HG02588 (cell line): ENCODE data around the gene FMNL3.
A peak's percentile ranks its signal among the peaks of the same experiment; 100 is the strongest.
"Not testable (repeated sequence)": the region's sequence is repeated elsewhere in the genome, so short reads cannot be mapped to it uniquely, and the experiment has no call there.

Experiments used
- ATAC-seq: cut with Tn5 transposase; IDR thresholded peaks from one replicate; pipeline ENCODE4 v1.9.1; 2021; ENCODE audit warnings: mild to moderate bottlenecking, moderate library complexity; ENCODE audit not compliant: unreplicated experiment

Gene FMNL3

DNA sequence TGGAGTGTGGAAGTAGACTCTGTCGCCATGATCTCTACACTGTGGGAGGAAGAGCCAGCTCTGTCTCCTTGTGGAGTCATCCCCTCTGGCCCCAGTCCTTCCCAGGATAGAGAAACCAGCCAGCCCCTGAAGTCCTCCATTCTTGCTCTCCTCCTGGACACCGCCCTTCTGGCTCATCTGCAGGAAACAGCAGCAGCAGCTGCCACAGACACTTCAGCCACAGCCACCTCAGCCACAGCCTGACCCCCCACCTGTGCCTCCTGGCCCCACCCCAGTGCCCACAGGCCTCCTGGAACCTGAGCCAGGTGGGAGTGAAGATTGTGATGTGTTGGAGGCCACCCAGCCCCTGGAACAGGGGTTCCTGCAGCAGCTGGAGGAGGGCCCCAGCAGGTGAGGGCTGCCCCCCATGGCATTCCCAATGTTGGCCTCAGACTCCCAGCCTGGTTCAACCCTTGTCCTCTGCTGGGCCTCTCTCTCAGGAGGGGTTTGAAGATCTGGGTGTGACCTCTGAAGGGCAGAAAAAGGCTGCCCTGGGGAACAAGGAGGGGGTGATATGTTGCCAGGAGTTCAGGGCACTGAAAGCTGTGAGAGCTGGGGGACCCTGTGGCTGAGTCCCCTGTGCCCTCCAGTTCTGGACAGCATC is 73.4 kb downstream of the FMNL3 start:
- no peak for ATAC-seq

DNA sequence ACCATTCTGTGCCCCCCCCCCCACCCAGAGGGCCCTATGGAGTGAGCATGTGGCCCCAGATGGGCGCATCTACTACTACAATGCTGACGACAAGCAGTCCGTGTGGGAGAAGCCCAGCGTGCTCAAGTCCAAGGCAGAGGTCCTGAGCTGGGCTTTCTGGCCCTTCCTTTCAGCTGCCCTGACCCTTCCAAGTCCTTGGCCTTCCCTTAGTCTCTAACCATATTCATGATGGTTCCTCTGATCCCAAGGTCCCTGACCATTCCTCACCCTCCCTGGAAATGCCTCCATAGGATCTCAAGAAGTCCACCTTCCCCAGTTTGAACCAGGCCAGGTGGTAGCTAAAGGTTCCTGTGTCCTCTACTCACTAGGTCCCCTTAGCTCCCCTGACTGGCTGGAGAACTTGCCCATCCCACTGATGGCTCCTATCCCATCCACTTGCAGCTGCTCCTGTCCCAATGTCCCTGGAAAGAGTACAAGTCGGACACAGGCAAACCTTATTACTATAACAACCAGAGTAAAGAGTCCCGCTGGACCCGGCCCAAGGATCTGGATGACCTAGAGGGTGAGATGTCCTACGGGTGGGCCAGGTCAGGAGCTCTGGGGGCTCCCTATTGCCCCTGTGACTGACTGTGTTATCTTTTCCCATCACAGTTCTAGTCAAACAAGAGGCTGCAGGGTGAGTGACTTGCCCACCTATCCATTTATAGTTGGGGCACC is 74.1 kb downstream of the FMNL3 start:
- no peak for ATAC-seq

DNA sequence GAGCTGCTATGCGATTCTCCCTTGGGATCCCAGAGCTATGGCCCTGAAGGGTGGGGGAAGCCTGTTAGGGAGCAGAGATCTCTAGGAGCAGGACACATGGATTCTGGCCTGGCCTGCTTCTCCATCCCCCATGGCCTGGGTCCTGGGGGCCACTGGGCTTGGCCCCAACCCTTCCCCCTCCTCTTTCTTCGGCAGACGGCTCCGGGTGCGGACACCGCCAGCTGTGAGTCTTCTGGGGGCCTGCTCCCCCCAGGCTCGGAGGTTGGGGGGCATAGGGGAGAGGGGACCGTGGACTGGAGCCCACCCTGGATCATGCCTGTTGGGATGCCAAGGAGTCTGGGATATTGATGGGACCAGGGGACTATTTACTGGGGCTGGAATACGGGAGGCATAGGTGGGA is 74.8 kb downstream of the FMNL3 start:
- no peak for ATAC-seq

DNA sequence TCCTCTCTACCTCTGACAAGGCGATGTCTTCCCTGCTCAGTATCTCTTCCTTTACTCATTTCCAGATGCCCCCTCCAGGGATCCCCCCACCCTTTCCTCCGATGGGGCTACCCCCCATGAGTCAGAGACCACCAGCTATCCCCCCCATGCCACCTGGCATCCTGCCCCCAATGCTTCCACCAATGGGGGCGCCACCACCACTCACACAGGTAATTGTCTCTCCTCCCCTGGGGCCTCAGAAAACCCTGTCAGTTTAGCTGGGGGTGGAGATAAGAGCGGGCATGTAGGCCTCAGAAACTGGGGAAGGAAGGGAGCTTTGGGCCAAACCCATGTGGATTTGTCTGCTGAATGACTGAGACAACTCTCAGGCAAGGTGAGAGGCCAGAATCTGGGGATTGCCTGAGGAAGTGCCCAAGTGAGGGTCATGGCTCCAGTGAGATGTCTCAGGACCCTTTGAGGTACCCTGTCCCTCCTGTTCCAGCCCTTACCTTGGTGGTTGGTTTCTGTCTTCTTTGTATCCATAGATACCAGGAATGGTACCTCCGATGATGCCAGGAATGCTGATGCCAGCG is 75.8 kb downstream of the FMNL3 start:
- no peak for ATAC-seq

DNA sequence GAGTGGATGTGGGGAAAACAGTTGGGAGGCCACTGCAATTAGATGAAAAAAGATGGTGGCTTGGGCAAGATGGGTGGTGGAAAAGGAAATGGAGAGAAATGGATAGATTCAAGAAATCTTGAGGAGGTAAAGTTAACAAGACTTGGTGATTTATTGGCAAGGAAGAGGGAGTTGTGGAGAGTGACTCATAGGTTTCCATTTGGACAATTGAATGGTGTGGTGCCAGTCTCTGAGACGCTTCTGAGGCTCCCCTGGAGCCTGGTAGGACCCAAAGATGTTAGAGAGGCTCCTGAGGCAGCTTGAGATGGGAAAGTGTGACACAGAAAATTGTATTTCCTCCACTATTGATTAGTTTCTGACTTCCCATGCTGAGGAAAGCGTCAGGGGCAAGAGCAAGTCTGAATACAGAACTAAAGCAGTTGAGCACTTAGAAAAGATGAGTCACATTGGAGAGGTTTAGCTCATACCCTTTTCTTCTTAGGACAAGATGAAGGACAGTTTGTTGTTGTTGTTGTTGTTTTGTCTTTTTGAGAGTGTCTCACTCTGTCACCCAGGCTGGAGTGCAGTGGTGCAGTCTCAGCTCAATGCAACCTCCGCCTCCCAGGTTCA is 79.3 kb downstream of the FMNL3 start:
- ATAC-seq, result no peak

DNA sequence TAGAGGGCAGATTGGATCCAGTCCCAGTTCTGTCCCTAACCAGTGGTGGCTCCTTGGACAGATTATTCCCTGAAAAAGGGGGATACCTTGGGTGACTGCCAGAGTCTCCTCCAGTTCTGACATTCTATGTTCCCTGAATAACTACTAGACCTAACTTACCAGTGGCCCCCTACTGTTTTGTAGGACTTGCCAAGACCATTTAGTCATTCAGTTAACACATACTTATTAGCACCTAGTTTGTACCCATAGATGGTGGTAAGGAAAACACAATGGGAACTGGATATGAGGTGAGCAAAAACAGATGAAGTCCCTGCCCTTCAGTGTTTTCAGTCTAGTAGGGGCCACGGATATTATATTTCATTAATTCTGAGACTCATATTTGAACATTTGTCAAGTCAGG is 80.4 kb downstream of the FMNL3 start:
- no peak for ATAC-seq

DNA sequence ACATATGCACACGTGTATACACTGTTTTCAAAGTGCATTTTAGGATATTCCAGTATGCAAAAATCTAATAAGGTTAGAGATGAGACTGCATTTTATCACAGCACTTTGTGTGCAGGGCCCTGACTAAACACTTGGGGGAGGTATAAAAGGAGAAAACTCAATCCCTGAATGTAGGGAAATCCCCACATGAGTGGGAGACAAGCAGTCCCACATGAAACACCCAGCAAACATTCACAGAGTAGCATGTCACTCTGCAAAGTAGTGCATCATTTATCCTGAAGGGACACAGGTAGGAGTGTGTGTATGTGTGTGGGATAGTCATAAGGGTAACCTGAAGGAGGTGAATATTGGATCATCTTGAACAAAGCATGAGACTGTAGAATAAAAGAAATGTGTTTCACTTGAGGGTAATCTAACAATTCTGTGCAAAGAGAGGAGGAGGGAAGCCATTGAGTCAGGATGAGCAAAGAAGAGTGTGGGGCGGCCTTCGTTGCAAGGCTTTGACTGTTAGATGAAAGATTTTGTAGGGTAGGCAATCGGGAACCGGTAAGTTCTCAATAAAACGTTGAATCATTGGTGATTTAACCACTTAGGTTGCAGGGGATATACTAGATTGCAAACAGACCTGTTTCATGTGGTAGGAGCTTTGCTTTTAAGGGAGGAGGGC is 80.9 kb downstream of the FMNL3 start:
- no peak for ATAC-seq

DNA sequence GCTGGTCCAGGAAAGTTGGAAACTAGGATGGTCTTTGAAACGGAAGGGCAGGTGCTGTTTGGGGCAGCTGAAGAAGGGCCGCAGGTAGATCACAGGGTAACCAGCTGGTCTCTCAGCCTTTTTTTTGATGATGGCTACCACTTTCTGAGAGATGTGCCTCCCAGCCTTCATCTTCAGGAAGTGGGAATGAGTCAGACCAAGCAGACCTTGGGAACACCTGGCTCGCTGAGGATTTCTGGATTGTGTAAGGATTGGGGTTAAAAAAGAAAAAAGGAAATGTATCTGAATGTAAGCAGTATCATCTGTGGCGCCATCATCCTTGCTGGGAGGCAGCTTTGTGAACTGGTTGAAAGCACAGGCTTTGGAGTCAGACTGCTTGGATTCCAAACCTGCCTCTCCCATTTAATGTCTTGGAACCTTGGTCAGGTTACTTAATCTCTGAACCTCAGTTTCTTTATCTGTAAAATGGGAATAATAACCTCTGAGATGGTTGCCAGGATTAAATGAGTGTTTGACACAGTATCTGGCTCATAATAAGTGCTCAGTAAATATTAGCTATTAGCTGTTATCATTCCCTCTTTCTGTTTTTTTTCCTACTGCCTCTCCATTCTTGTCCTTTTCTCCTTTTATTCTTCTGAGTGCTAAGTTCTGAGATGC is 82.2 kb downstream of the FMNL3 start:
- ATAC-seq, result no peak

DNA sequence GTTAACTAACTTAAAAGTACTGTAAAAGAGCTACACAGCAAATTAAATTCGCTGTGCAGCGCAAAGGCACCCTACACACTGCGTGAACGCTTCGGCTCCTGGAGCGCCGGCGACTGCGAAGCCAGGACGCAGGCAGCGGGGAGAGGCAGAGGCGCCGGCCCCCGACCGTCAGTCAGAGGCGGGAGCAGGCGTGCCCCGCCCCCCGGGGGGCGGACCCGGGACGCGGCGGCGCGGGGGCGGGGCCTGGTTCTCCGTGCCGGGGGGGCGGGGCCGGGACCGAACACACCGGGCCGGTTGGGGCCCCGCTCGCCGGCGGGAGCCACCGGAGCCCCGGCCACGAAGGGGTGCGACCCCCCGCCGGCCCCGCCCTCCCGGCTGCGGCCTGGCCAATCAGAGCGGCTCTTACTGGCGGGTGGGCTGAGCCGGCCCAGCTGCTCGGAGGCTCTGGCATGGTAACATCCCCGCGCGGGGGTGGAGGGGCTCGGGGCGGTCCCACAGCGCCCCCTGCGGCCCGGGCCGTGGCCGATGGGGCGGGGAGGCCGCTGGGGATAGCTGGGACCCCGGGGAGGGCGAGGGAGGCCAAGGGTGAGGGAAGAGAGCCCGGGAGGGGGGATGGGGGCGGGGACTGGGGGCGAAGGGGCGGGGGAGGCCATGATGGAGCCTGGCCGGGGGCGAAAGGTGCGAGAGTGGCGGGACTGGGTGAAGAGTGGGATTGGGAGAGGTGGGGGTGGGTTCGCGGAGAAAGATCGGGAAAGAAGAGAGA is 83.9 kb downstream of the FMNL3 start, which contains the start of gene PRPF40B:
Gene PRPF40B (plus strand): TSS at position 420 of the 763 bp plus-strand sequence. CDS start 30 bp downstream, at position 450.
- ATAC-seq, result peak; percentile 75

DNA sequence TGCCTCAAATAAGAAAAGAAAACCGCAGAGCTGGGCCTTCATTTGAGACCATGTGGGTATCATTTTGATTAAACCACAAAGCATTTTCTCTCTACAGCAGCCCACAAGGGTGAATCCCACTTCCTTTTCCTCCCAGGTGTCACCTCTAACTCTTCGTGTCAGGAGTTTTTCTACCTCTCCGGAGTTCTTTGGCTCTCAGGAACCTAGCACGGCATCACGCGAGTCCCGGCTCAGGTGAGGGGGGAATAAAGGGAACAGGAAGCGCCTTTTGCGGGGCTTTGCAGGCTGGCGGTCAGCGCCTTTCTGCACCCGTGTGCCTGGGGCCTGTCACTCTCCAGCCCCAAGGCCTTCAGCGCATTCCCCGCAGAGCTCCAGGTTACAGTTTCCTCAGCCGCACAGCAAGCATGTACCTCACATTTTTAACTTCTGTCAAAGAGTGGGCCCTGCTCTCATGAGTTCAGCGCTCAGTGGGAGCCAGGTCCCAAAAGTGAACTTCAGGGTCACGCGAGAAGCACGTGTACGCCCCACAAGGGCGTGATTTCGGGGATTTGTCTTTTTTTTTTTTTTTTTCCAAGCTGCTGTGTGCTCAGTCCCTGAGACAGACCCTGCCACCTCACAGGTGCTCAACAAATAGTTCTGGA is 84.6 kb downstream of the FMNL3 start:
- peak; percentile 18 for ATAC-seq

DNA sequence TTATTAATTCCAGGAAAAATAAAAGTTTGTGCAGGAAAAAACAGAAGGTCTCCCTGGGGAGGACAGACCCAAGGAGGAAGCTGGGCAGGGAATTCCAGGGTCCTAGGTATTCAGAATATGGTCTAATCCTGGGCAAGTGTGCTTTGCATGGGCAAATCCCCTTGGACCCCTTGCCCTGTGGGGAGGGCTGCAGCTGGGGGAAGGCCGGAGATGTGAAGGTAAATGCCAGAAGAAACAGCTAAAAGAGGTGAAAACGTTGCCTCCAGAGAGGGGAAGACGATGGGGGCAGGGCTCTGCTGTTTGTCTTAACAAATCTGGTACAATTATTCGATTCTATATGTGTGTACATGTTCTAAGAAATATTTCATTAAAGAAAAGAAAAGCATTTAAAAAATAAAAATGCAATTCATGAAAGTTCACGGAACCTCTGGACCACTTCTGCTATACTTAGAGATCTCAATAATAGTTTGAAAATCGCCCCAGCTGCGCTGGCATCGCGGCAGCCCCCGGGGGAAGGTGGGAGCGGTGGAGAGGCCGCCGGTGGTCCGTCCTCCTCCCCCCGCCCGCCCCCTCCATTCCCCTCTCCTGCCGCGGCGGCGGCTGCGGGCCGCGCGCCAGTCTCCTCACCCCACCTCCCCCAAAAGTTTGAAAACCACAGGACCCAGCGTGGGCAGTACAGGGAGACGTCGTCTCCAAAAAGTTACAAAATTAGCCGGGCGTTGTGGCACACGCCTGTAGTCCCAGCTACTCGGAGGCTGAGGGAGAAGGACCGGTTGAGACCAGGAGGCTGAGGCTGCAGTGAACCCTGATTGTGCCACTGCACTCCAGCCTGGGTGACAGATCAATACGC is 85.3 kb downstream of the FMNL3 start:
- no peak for ATAC-seq

DNA sequence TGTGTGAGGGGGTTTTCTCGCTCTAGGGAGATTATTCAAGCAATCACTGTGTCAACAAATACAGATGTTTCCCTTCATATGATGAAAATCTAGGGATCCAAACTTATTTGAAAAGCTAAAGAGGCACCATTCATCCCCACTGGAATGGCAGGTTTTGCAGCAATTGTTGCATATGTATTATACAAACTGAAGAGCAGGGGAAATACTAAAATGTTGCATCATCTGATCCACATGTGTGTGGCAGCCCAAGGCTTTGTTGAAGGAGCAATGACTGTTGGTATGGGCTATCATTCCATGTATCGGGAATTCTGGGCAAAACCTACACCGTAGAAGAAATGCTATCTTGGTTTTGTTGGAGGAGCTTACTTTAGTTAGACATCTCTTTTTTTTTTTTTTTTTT is 87.9 kb downstream of the FMNL3 start:
- no peak for ATAC-seq

DNA sequence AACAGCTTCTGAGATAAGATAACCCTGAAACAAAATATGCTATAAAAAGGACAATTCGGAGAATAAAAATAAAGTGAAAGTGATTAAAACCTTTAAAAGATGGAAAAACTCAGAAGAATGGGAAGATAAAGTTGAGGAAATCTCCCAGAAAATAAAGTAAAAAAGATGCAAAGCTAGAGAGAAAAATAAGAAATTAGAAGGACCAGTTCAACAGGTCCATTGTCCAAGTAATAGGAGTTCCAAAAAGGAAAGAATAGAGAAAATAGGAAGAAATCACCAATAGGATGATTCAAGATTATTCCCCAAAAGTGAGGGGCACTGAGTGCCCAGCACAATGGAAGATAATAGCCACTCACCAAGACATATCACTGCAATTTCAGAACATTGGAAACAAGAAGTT is 88.6 kb downstream of the FMNL3 start:
- no peak for ATAC-seq

DNA sequence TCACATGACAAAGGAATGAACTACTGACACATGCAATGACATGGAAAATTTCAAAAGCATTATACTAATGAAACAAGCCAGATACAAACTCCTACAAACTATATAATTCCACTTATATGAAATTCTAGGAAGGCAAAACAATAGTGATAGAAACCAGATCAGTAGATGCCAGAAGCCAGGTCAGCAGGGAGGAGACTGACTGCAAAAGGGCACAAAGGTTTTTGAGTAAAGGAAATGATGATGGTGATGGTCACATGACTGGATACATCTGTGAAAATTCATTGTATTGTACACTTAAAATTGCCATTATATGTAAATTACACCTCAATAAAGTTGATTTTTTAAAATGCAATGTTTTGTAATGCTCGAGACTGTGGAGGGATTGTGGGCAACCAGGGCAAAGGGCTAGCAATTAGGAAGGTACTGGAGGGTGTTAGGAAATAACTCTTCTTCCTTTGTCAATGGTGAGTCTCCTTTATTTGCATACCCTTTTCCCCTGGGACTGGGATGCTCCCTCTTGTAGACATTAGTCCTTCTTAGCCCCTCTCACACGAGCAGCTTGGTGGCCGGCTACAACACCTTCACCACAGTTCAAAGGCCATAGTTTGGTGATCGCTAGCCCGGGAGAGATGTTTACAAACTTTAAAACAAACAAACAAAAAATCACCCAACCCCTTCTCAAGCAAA is 90.5 kb downstream of the FMNL3 start:
- ATAC-seq, result no peak

DNA sequence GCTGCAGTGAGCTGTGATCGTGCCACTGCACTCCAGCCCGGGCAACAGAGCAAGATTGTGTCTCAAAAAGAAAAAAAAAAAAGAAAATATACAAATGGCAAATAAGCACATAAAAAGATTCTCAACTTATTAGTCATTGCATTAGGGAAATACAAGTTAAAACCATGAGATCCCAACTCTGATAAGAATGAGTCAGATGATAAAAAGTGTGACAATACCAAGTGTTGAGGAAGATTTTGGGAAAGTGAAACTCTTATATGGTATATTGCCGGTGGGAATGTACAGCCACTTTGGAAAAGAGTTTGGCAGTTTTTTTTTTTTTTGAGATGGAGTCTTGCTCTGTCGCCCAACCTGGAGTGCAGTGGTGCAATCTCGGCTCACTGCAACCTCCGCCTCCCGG is 91.5 kb downstream of the FMNL3 start:
- ATAC-seq, result no peak

DNA sequence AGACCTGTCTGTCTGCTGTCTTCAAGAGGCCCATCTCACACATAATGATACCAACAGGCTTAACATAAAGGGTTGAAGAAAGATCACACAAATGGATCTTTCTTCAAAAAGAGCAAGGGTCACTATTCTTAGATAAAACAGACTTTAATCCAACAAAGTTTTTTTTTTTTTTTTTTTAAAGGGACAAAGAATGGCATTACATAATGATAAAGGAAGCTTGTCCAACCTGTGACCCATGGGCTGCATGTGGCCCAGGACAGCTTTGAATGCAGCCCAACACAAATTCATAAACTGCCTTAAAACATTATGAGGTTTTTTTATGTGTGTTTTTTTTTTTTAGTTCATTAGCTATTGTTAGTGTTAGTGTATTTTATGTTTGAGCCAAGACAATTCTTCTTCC is 95.0 kb downstream of the FMNL3 start:
- ATAC-seq, result no peak

DNA sequence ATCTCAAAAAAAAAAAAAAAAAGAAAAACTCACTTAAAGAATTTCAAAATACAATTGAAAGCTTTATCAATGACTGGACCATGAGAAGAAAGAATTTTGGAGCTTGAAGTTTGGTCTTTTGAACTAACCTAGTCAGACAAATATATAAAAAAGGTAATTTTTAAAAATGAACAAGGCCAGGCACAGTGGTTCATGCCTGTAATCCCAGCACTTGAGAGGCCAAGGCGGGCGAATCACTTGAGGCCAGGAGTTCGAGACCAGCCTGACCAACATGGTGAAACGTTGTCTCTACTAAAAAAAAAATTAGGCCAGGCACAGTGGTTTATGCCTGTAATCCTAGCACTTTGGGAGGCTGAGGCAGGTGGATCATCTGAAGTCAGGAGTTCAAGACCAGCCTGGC is 96.4 kb downstream of the FMNL3 start:
- not testable (repeated sequence) for ATAC-seq

DNA sequence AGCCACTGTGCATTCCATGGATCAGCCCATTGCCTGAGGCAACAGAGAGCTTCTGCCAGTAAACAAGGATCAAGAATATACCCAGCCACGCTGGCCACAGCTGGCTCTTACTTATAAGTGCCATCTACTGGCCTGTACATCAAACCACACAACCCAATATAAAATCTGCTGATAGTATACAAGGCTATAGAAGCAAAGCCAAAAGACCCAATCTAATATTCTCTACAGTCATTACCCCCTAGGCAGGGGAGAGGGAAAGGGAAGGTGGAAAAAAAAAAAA is 97.4 kb downstream of the FMNL3 start:
- no peak for ATAC-seq
